ENCODE measurements around the gene FN1. TPM values are rescaled to one million over a fixed set of nuclear protein-coding genes. Genes with fewer than 3 reads are reported as not detected.

FN1 gene
- total RNA-seq, 1 experiment from 2014 or later, result 102 TPM

- Mint-ChIP-seq H3K27me3 (ENCODE audit: low read depth) (no peaks in the 10 kb centered on the region), H3K27ac (no peak overlapping the region; the same call in 1 of the 2 replicates), H3K9me3 (peaks cover 6% of the 10 kb centered on the region), H3K4me1 (peaks cover 17% of the 10 kb centered on the region), H3K4me3 (no peak overlapping the region), H3K36me3 (peaks cover 84% of the 10 kb centered on the region)
- ATAC-seq (no peak), DNase-seq (ENCODE audit: low spot score) (no peak)
- ChIA-PET POLR2A (interaction anchor here (1.3 kb wide), 1 partner anchor 8 kb away, joined by 3 read pairs; the partner anchor contains the start of gene ATIC), CTCF (no interaction called here)
- TF ChIP-seq TCF7 (CRISPR knock-in tag; IDR thresholded peaks at IDR 0.05; ENCODE audit: low read depth), result no peak
- no peak for TF ChIP-seq PRRX2 (CRISPR knock-in tag; IDR thresholded peaks at IDR 0.05)
- TF ChIP-seq PREB (CRISPR knock-in tag; IDR thresholded peaks at IDR 0.05; ENCODE audit: borderline replicate concordance), result no peak
- TF ChIP-seq ATF1 (CRISPR knock-in tag; IDR thresholded peaks at IDR 0.05), result no peak
- TF ChIP-seq MXD4 (CRISPR knock-in tag; IDR thresholded peaks at IDR 0.05; ENCODE audit: borderline replicate concordance), result no peak
- TF ChIP-seq ERG (CRISPR knock-in tag; IDR thresholded peaks at IDR 0.05), result no peak
- no peak for TF ChIP-seq HMGA2 (CRISPR knock-in tag; IDR thresholded peaks at IDR 0.05)
- TF ChIP-seq ELF4 (CRISPR knock-in tag; IDR thresholded peaks at IDR 0.05; ENCODE audit: low read depth), result no peak
- TF ChIP-seq AR (CRISPR knock-in tag; IDR thresholded peaks at IDR 0.05), result no peak
- no peak for TF ChIP-seq FOXK1 (CRISPR knock-in tag; IDR thresholded peaks at IDR 0.05)
- no peak for TF ChIP-seq CREM (CRISPR knock-in tag; IDR thresholded peaks at IDR 0.05)
- TF ChIP-seq OVOL2 (CRISPR knock-in tag; IDR thresholded peaks at IDR 0.05; ENCODE audit: borderline replicate concordance), result no peak
- no peak for TF ChIP-seq JAZF1 (CRISPR knock-in tag; IDR thresholded peaks at IDR 0.05)
- no peak for TF ChIP-seq SOX15 (CRISPR knock-in tag; IDR thresholded peaks at IDR 0.05)
- TF ChIP-seq IRF1 (CRISPR knock-in tag; IDR thresholded peaks at IDR 0.05), result no peak
- TF ChIP-seq ZNF281 (CRISPR knock-in tag; IDR thresholded peaks at IDR 0.05), result no peak
- TF ChIP-seq GTF2I (CRISPR knock-in tag; conservative IDR thresholded peaks at IDR 0.05), result no peak
- TF ChIP-seq ATF6 (CRISPR knock-in tag; IDR thresholded peaks at IDR 0.05), result no peak
Measured at GRCh38 chr2:215320102-215320501, 115.8 kb downstream of the FN1 start.

All from WTC11 (cell line).